Karpas-422 (cell line): ENCODE data around the gene SPOCK1. TPM values are rescaled to one million over a fixed set of nuclear protein-coding genes. Genes with fewer than 3 reads are reported as not detected.

Experiments
- DNase-seq: peaks from one replicate; pipeline ENCODE4 v3.0.0-alpha.2; 2015
- H2AFZ ChIP-seq: fragments of 200-600 bp; sonication (generic); 2 replicates; pipeline ENCODE4 v1.6.1; 2014; ENCODE audit warnings: antibody characterized with exemption, low read length, mixed read lengths
- H3K27ac ChIP-seq: fragments of 200-600 bp; sonication (generic); 2 replicates; pipeline ENCODE4 v1.5.1; 2014; ENCODE audit warnings: mild to moderate bottlenecking, low read length, moderate library complexity
- H3K27me3 ChIP-seq: fragments of 200-600 bp; sonication (generic); 2 replicates; pipeline ENCODE4 v1.6.1; 2014; ENCODE audit warnings: low read length, mixed read lengths
- H3K36me3 ChIP-seq: fragments of 200-600 bp; sonication (generic); 2 replicates; pipeline ENCODE4 v1.6.1; 2014; ENCODE audit warnings: low read length, mixed read lengths; ENCODE audit not compliant: insufficient read depth
- H3K4me1 ChIP-seq: fragments of 200-600 bp; sonication (generic); 2 replicates; pipeline ENCODE4 v1.6.1; 2014; ENCODE audit warnings: mild to moderate bottlenecking, low read length, mixed read lengths
- H3K4me2 ChIP-seq: fragments of 200-600 bp; sonication (generic); 2 replicates; pipeline ENCODE4 v1.6.1; 2014; ENCODE audit warnings: low read length, low read depth, mild to moderate bottlenecking; ENCODE audit not compliant: poor library complexity, severe bottlenecking
- H3K4me3 ChIP-seq: fragments of 200-600 bp; sonication (generic); 2 replicates; pipeline ENCODE4 v1.5.1; 2014; ENCODE audit warnings: mild to moderate bottlenecking, antibody characterized with exemption, low read length, mixed read lengths
- H3K79me2 ChIP-seq: fragments of 200-600 bp; sonication (generic); 2 replicates; pipeline ENCODE4 v1.6.1; 2014; ENCODE audit warnings: mild to moderate bottlenecking, low read length, mixed read lengths
- H3K9ac ChIP-seq: fragments of 200-600 bp; sonication (generic); 2 replicates; pipeline ENCODE4 v1.6.0; 2014; ENCODE audit warnings: low read length
- H3K9me2 ChIP-seq: fragments of 200-600 bp; sonication (generic), shearing (Covaris generic); replicated peaks from 2 replicates; pipeline ENCODE4 v1.6.0; 2014; ENCODE audit warnings: mild to moderate bottlenecking, low read length, moderate library complexity; ENCODE audit not compliant: insufficient read depth
- H3K9me3 ChIP-seq: fragments of 300-700, 200-600 bp; sonication (generic); 2 replicates; pipeline ENCODE4 v1.6.1; 2014; ENCODE audit warnings: low read length, mixed read lengths
- H4K20me1 ChIP-seq: fragments of 200-600 bp; sonication (generic); 2 replicates; pipeline ENCODE4 v1.6.1; 2014; ENCODE audit warnings: mild to moderate bottlenecking, antibody characterized with exemption, low read length, low read depth; ENCODE audit not compliant: insufficient read depth
- total RNA-seq: library from RNA; depleted of rRNA; stranded (reverse); fragments of >200 nt; shearing (Covaris generic); gene quantifications from 2 replicates; pipeline ENCODE4 v1.2.3, GENCODE V29; 2014; ENCODE audit warnings: low replicate concordance

SPOCK1 gene
- total RNA-seq, 1 experiment from 2014 or later = 1.0 TPM

GRCh38 chr5:137275083-137275482, 224.0 kb downstream of the SPOCK1 start:
- Histone ChIP-seq H3K4me1 (no peaks in the 10 kb centered on the region), H3K9me3 (no peaks in the 10 kb centered on the region), H3K9me2 (no peaks in the 10 kb centered on the region), H3K4me3 (no peak overlapping the region), H3K36me3 (no peaks in the 10 kb centered on the region), H3K9ac (no peak overlapping the region), H3K4me2 (no peak overlapping the region), H4K20me1 (no peaks in the 10 kb centered on the region), H3K79me2 (no peaks in the 10 kb centered on the region), H2AFZ (no peak overlapping the region), H3K27me3 (no peaks in the 10 kb centered on the region), H3K27ac (no peak overlapping the region)
- DNase-seq = no peak

- Histone ChIP-seq H3K36me3 (no peaks in the 10 kb centered on the region), H3K79me2 (no peaks in the 10 kb centered on the region), H4K20me1 (no peaks in the 10 kb centered on the region), H3K4me1 (no peaks in the 10 kb centered on the region), H2AFZ (no peak overlapping the region), H3K27me3 (no peaks in the 10 kb centered on the region), H3K9ac (no peak overlapping the region), H3K9me2 (no peaks in the 10 kb centered on the region), H3K9me3 (no peaks in the 10 kb centered on the region), H3K4me3 (no peak overlapping the region), H3K4me2 (no peak overlapping the region), H3K27ac (no peak overlapping the region)
- no peak for DNase-seq
Observed at GRCh38 chr5:137273511-137273910, 225.6 kb downstream of the SPOCK1 start.

- Histone ChIP-seq H3K36me3 (no peaks in the 10 kb centered on the region), H3K27me3 (no peaks in the 10 kb centered on the region)
Observed at GRCh38 chr5:137272831-137273230, 226.3 kb downstream of the SPOCK1 start.

GRCh38 chr5:137269946-137270345, 229.2 kb downstream of the SPOCK1 start:
- H3K4me3 ChIP-seq = no peak overlapping the region
- H2AFZ ChIP-seq = no peak overlapping the region
- no peak for DNase-seq
- H3K4me1 ChIP-seq = no peaks in the 10 kb centered on the region
- H3K9ac ChIP-seq = no peak overlapping the region
- H4K20me1 ChIP-seq = no peaks in the 10 kb centered on the region
- no peaks in the 10 kb centered on the region for H3K36me3 ChIP-seq
- no peaks in the 10 kb centered on the region for H3K9me3 ChIP-seq
- no peak overlapping the region for H3K27ac ChIP-seq
- no peaks in the 10 kb centered on the region for H3K9me2 ChIP-seq
- no peak overlapping the region for H3K4me2 ChIP-seq
- H3K27me3 ChIP-seq = no peaks in the 10 kb centered on the region
- H3K79me2 ChIP-seq = no peaks in the 10 kb centered on the region

More at GRCh38 chr5:137272831-137273230, 226.3 kb downstream of the SPOCK1 start:
- Histone ChIP-seq H2AFZ (no peak overlapping the region), H3K9me2 (no peaks in the 10 kb centered on the region), H3K4me1 (no peaks in the 10 kb centered on the region), H3K9ac (no peak overlapping the region), H3K79me2 (no peaks in the 10 kb centered on the region), H3K4me2 (no peak overlapping the region), H3K4me3 (no peak overlapping the region), H3K27ac (no peak overlapping the region), H3K9me3 (no peaks in the 10 kb centered on the region), H4K20me1 (no peaks in the 10 kb centered on the region)
- DNase-seq = no peak

GRCh38 chr5:137269274-137269673, 229.9 kb downstream of the SPOCK1 start:
- no peaks in the 10 kb centered on the region for H3K36me3 ChIP-seq
- H3K4me1 ChIP-seq = no peaks in the 10 kb centered on the region
- no peak overlapping the region for H3K9ac ChIP-seq
- no peaks in the 10 kb centered on the region for H3K79me2 ChIP-seq
- no peak for DNase-seq
- H3K4me3 ChIP-seq = no peak overlapping the region
- H3K4me2 ChIP-seq = no peak overlapping the region
- H2AFZ ChIP-seq = no peak overlapping the region
- H3K27me3 ChIP-seq = no peaks in the 10 kb centered on the region
- H3K27ac ChIP-seq = no peak overlapping the region
- H4K20me1 ChIP-seq = no peaks in the 10 kb centered on the region
- H3K9me3 ChIP-seq = no peaks in the 10 kb centered on the region
- no peaks in the 10 kb centered on the region for H3K9me2 ChIP-seq

- DNase-seq = no peak
- Histone ChIP-seq H3K79me2 (no peaks in the 10 kb centered on the region), H3K4me2 (no peak overlapping the region), H3K9me2 (no peaks in the 10 kb centered on the region), H2AFZ (no peak overlapping the region), H3K27ac (no peak overlapping the region), H3K4me1 (no peaks in the 10 kb centered on the region), H3K36me3 (no peaks in the 10 kb centered on the region), H3K9me3 (no peaks in the 10 kb centered on the region), H3K27me3 (no peaks in the 10 kb centered on the region), H4K20me1 (no peaks in the 10 kb centered on the region), H3K9ac (no peak overlapping the region), H3K4me3 (no peak overlapping the region)
Observed at GRCh38 chr5:137268646-137269045, 230.5 kb downstream of the SPOCK1 start.

- Histone ChIP-seq H3K4me3 (no peak overlapping the region), H3K79me2 (no peaks in the 10 kb centered on the region), H3K4me2 (no peak overlapping the region), H3K9me3 (no peaks in the 10 kb centered on the region), H4K20me1 (no peaks in the 10 kb centered on the region), H3K36me3 (no peaks in the 10 kb centered on the region), H2AFZ (no peak overlapping the region), H3K9me2 (no peaks in the 10 kb centered on the region), H3K4me1 (no peaks in the 10 kb centered on the region), H3K27me3 (no peaks in the 10 kb centered on the region), H3K9ac (no peak overlapping the region), H3K27ac (no peak overlapping the region)
- DNase-seq = no peak
Observed at GRCh38 chr5:137266186-137266585, 232.9 kb downstream of the SPOCK1 start.

- DNase-seq = no peak
- H3K27me3 ChIP-seq = no peaks in the 10 kb centered on the region
- H3K4me2 ChIP-seq = no peak overlapping the region
- no peaks in the 10 kb centered on the region for H4K20me1 ChIP-seq
- H3K27ac ChIP-seq = no peak overlapping the region
- H2AFZ ChIP-seq = no peak overlapping the region
- H3K79me2 ChIP-seq = no peaks in the 10 kb centered on the region
- H3K4me3 ChIP-seq = no peak overlapping the region
- H3K9me2 ChIP-seq = no peaks in the 10 kb centered on the region
- H3K9me3 ChIP-seq = no peaks in the 10 kb centered on the region
- no peaks in the 10 kb centered on the region for H3K36me3 ChIP-seq
- no peak overlapping the region for H3K9ac ChIP-seq
- no peaks in the 10 kb centered on the region for H3K4me1 ChIP-seq
Observed at GRCh38 chr5:137265457-137265856, 233.7 kb downstream of the SPOCK1 start.

GRCh38 chr5:137264573-137264972, 234.6 kb downstream of the SPOCK1 start:
- H3K79me2 ChIP-seq = no peaks in the 10 kb centered on the region

More at GRCh38 chr5:137264573-137264972, 234.6 kb downstream of the SPOCK1 start:
- no peak for DNase-seq
- H3K4me2 ChIP-seq = no peak overlapping the region
- H3K27me3 ChIP-seq = no peaks in the 10 kb centered on the region
- no peak overlapping the region for H3K4me3 ChIP-seq
- no peaks in the 10 kb centered on the region for H3K36me3 ChIP-seq
- H3K27ac ChIP-seq = no peak overlapping the region
- no peaks in the 10 kb centered on the region for H4K20me1 ChIP-seq
- no peaks in the 10 kb centered on the region for H3K9me2 ChIP-seq
- H2AFZ ChIP-seq = no peak overlapping the region
- H3K9ac ChIP-seq = no peak overlapping the region
- no peaks in the 10 kb centered on the region for H3K9me3 ChIP-seq
- no peaks in the 10 kb centered on the region for H3K4me1 ChIP-seq
